Stimulated activated CD8-positive, alpha-beta memory T cell treated with anti-CD3 and anti-CD28 coated beads, Interleukin-15, amount 100 ng/mL, for 48 hours (primary cell): ENCODE measurements around the gene CTU1.

Experiments used
- DNase-seq, 2 donors: peaks; one replicate each; pipeline ENCODE4 v3.0.0-alpha.2; 2020; ENCODE audit warnings: low read depth in 2 of 2

CTU1 gene

GRCh38 chr19:51082611-51083010, 25.6 kb downstream of the CTU1 start, which contains the start of gene KLK14:
TSS of gene KLK14 (minus strand) at chr19:51082887. CDS start at chr19:51082614, 273 bp downstream.
- DNase-seq: no peak

- DNase-seq: no peak
Measured at GRCh38 chr19:51081476-51081875, 26.7 kb downstream of the CTU1 start.

GRCh38 chr19:51079481-51080110, 28.6 kb downstream of the CTU1 start:
- no peak for DNase-seq

GRCh38 chr19:51078731-51079130, 29.5 kb downstream of the CTU1 start:
- DNase-seq: no peak

GRCh38 chr19:51078104-51078503, 30.1 kb downstream of the CTU1 start:
- DNase-seq: no peak

- no peak for DNase-seq
Measured at GRCh38 chr19:51076631-51077213, 31.5 kb downstream of the CTU1 start.

- no peak for DNase-seq
Measured at GRCh38 chr19:51075998-51076397, 32.2 kb downstream of the CTU1 start.

GRCh38 chr19:51071095-51071405, 37.2 kb downstream of the CTU1 start:
- no peak for DNase-seq

GRCh38 chr19:51070334-51071094, 37.7 kb downstream of the CTU1 start:
- no peak for DNase-seq

- DNase-seq: no peak
Measured at GRCh38 chr19:51066393-51067186, 41.6 kb downstream of the CTU1 start.

GRCh38 chr19:51065221-51065960, 42.8 kb downstream of the CTU1 start:
- DNase-seq: no peak

GRCh38 chr19:51064534-51065220, 43.5 kb downstream of the CTU1 start, which contains the start of gene KLK13:
TSS of gene KLK13 (minus strand) at chr19:51065092. CDS start at chr19:51065067, 25 bp downstream.
- no peak for DNase-seq

- no peak for DNase-seq
Measured at GRCh38 chr19:51063664-51064063, 44.5 kb downstream of the CTU1 start.

- no peak for DNase-seq
Measured at GRCh38 chr19:51060973-51061372, 47.2 kb downstream of the CTU1 start.

- DNase-seq: no peak
Measured at GRCh38 chr19:51060336-51060735, 47.9 kb downstream of the CTU1 start.

- DNase-seq: no peak
Measured at GRCh38 chr19:51059715-51060114, 48.5 kb downstream of the CTU1 start.

GRCh38 chr19:51055866-51056265, 52.3 kb downstream of the CTU1 start:
- DNase-seq: no peak
